ENCODE measurements around the gene FAM149A.

Gene FAM149A

GRCh38 chr4:186191200-186192065, 86.9 kb downstream of the FAM149A start, which contains the start of gene CYP4V2:
Gene CYP4V2 (plus strand): TSS chr4:186191567. CDS start chr4:186191824, 257 bp downstream.
- peak; percentile 74 for DNase-seq
- Mint-ChIP-seq H3K36me3 (ENCODE audit: low read depth) (peaks cover 18% of the 10 kb centered on the region), H3K9me3 (peaks cover 6% of the 10 kb centered on the region), H3K4me1 (peaks cover 32% of the 10 kb centered on the region), H3K4me3 (peak within 1 kb of the TSS; percentile 95), H3K27me3 (ENCODE audit: low read depth, poor library complexity) (peaks cover 2% of the 10 kb centered on the region), H3K27ac (peak within 1 kb of the TSS; percentile 93)
- no peak for TF ChIP-seq CTCF (IDR thresholded peaks at IDR 0.05)

- Mint-ChIP-seq H3K36me3 (ENCODE audit: low read depth) (peaks cover 25% of the 10 kb centered on the region), H3K4me1 (peaks cover 32% of the 10 kb centered on the region), H3K4me3 (peak overlapping the region; percentile 95), H3K27ac (peak overlapping the region; percentile 93), H3K27me3 (ENCODE audit: low read depth, poor library complexity) (peaks cover 2% of the 10 kb centered on the region), H3K9me3 (peaks cover 6% of the 10 kb centered on the region)
- TF ChIP-seq CTCF (IDR thresholded peaks at IDR 0.05): no peak
- DNase-seq: peak; percentile 30
Observed at GRCh38 chr4:186192066-186192612, 87.6 kb downstream of the FAM149A start.

GRCh38 chr4:186193851-186194250, 89.3 kb downstream of the FAM149A start:
- H3K4me3 Mint-ChIP-seq: peak overlapping the region; percentile 23
- H3K36me3 Mint-ChIP-seq (ENCODE audit: low read depth): peaks cover 29% of the 10 kb centered on the region
- H3K4me1 Mint-ChIP-seq: peaks cover 32% of the 10 kb centered on the region
- peaks cover 2% of the 10 kb centered on the region for H3K27me3 Mint-ChIP-seq (ENCODE audit: low read depth, poor library complexity)
- peaks cover 6% of the 10 kb centered on the region for H3K9me3 Mint-ChIP-seq
- TF ChIP-seq CTCF (IDR thresholded peaks at IDR 0.05): no peak
- H3K27ac Mint-ChIP-seq: no peak overlapping the region
- DNase-seq: no peak

- Mint-ChIP-seq H3K36me3 (ENCODE audit: low read depth) (peaks cover 29% of the 10 kb centered on the region), H3K4me3 (no peak overlapping the region), H3K27me3 (ENCODE audit: low read depth, poor library complexity) (peaks cover 2% of the 10 kb centered on the region), H3K4me1 (peaks cover 19% of the 10 kb centered on the region), H3K9me3 (peaks cover 6% of the 10 kb centered on the region), H3K27ac (no peak overlapping the region)
- DNase-seq: no peak
- no peak for TF ChIP-seq CTCF (IDR thresholded peaks at IDR 0.05)
Observed at GRCh38 chr4:186196063-186196462, 91.6 kb downstream of the FAM149A start.

GRCh38 chr4:186200516-186200915, 96.0 kb downstream of the FAM149A start:
- Mint-ChIP-seq H3K4me3 (no peak overlapping the region), H3K27me3 (ENCODE audit: low read depth, poor library complexity) (no peaks in the 10 kb centered on the region), H3K4me1 (peaks cover 20% of the 10 kb centered on the region), H3K36me3 (ENCODE audit: low read depth) (peaks cover 20% of the 10 kb centered on the region), H3K9me3 (peaks cover 5% of the 10 kb centered on the region), H3K27ac (no peak overlapping the region)
- DNase-seq: no peak
- TF ChIP-seq CTCF (IDR thresholded peaks at IDR 0.05): no peak
